Breast epithelium (tissue), 3 donors: ENCODE data around the gene TIGD4.

Experiments
- POLR2A ChIP-seq: fragments of 450-650 bp; IDR thresholded peaks from one replicate; pipeline ENCODE4 v1.6.1; 2016; ENCODE audit warnings: antibody characterized with exemption, mild to moderate bottlenecking, moderate library complexity
- POLR2AphosphoS5 ChIP-seq, 3 donors: sonication (generic); formaldehyde crosslinking; IDR thresholded peaks; one replicate each; pipeline ENCODE4 v1.6.1; 2017; ENCODE audit warnings: antibody characterized with exemption in 3 of 3
- TF ChIP-seq, protein P1 (sequence below), 3 donors: fragments of 450-650 bp; IDR thresholded peaks; one replicate each; pipeline ENCODE4 v1.5.1; 2016 to 2017; ENCODE audit warnings: antibody characterized with exemption in 3 of 3, mild to moderate bottlenecking in 3 of 3, moderate library complexity in 3 of 3

DNA sequence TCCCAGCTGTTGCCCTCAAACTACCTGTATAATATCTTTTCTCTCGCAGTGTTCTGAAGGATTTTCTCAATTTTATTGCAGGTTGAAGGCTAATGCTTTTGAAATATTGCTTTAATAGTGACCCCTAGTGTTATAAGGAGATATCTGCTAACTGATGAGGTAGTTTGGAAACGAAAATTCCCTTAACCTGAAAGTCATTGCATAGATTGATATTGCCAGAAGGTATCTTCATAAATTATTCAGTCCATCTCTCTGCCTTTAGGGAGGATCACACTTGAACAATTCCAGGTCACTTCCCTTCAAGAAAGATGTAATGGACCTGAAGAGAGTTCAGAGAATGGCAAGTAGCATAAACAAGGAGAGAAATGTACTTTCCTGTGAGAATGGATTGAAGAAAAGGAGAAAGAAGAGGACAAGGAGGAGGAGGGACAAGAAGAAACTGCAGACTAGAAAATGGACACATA, 44.1 kb downstream of the TIGD4 start:
- TF ChIP-seq, protein P1, sequence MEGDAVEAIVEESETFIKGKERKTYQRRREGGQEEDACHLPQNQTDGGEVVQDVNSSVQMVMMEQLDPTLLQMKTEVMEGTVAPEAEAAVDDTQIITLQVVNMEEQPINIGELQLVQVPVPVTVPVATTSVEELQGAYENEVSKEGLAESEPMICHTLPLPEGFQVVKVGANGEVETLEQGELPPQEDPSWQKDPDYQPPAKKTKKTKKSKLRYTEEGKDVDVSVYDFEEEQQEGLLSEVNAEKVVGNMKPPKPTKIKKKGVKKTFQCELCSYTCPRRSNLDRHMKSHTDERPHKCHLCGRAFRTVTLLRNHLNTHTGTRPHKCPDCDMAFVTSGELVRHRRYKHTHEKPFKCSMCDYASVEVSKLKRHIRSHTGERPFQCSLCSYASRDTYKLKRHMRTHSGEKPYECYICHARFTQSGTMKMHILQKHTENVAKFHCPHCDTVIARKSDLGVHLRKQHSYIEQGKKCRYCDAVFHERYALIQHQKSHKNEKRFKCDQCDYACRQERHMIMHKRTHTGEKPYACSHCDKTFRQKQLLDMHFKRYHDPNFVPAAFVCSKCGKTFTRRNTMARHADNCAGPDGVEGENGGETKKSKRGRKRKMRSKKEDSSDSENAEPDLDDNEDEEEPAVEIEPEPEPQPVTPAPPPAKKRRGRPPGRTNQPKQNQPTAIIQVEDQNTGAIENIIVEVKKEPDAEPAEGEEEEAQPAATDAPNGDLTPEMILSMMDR (IDR thresholded peaks at IDR 0.05) = peak in 2 of 3 donors; percentile 57 to 68
- TF ChIP-seq POLR2A (no peak), POLR2AphosphoS5 (IDR thresholded peaks at IDR 0.05) (no peak)
